ENCODE data around the gene RREB1. TPM values are rescaled to one million over a fixed set of nuclear protein-coding genes. Genes with fewer than 3 reads are reported as not detected.
"Not testable (repeated sequence)": the region's sequence is repeated elsewhere in the genome, so short reads cannot be mapped to it uniquely, and the experiment has no call there.

RREB1 gene
- total RNA-seq, 2 donors from 2014 or later: 20.6 to 27.5 TPM

GRCh38 chr6:7270320-7271204 lies 162.8 kb downstream of the RREB1 start:
- no peak overlapping the region for H3K4me3 Mint-ChIP-seq
- H3K27me3 Mint-ChIP-seq: peaks cover 0 to 4% of the 10 kb centered on the region in 2 donors
- ATAC-seq (no peak), DNase-seq (ENCODE audit: low spot score) (no peak)
- H3K4me1 Mint-ChIP-seq (ENCODE audit: low read depth in 2 of 2): no peaks in the 10 kb centered on the region
- no peaks in the 10 kb centered on the region for H3K9me3 Mint-ChIP-seq
- peak overlapping the region in 1 of 2 donors; percentile 14 for H3K27ac Mint-ChIP-seq
- no peaks in the 10 kb centered on the region for H3K36me3 Mint-ChIP-seq

DNA sequence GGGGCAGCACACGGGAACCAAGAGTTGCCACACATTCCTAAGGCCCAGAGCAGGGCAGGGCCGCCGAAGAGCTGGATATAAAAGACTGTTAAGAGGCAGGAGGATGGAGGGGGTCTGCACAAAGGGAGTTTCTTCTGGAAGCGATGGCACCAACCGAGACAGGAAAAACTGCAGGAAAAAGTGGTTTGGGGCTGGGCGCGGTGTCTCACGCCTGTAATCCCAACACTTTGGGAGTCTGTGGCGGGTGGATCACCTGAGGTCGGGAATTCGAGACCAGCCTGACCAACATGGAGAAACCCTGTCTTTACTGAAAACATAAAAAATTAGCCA lies 163.4 kb downstream of the RREB1 start:
- Mint-ChIP-seq H3K4me1 (ENCODE audit: low read depth in 2 of 2) (peaks cover 5% of the 10 kb centered on the region in 2 donors), H3K9me3 (no peaks in the 10 kb centered on the region), H3K4me3 (no peak overlapping the region), H3K27me3 (peaks cover 0 to 4% of the 10 kb centered on the region in 2 donors), H3K36me3 (no peaks in the 10 kb centered on the region), H3K27ac (peak overlapping the region in 1 of 2 donors; percentile 14)
- no peak for DNase-seq (ENCODE audit: low spot score)
- no peak for ATAC-seq

DNA sequence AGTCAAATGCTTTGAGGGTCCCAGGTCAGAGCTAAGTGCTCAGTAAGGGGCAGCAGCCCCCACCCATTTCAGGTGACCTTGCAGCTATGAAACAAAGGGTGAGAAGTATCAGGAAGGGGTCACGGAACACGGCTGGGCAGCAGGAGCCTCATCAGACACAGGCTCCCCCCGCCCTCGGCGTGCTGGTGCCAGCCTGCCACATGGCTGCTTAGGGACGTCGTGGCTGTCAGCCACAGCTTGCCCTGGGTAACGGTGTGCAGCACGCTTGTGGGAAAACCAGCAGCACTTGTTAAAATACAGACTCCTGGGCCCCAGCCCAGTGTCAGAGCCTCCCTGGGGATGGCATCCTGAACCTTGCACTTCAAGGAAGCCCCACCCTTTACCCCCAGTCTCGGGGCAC lies 165.9 kb downstream of the RREB1 start:
- ATAC-seq: no peak

DNA sequence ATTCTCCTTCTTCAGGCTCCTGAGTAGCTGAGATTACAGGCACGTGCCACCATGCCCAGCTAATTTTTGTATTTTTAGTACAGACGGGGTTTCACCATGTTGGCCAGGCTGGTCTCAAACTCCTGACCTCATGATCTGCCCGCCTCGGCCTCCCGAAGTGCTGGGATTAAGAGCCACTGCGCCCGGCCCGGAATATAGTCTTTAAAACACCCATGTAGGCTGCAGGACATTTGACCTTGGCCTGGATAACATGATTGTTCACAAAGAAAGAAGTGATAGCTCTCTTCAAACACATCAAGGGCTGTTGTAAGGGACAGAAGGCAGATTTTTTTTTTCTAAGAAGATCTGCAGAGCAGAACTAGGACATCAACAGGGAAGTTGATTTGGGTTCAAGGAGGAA lies 166.8 kb downstream of the RREB1 start:
- not testable (repeated sequence) for DNase-seq (ENCODE audit: low spot score); H3K4me3 Mint-ChIP-seq; ATAC-seq; H3K36me3 Mint-ChIP-seq; H3K9me3 Mint-ChIP-seq; H3K27ac Mint-ChIP-seq; H3K27me3 Mint-ChIP-seq
- H3K4me1 Mint-ChIP-seq (ENCODE audit: low read depth in 2 of 2): peaks cover 5 to 12% of the 10 kb centered on the region in 2 donors

More for the DNA sequence above, 165.9 kb downstream of the RREB1 start:
- H3K9me3 Mint-ChIP-seq: no peaks in the 10 kb centered on the region
- peaks cover 0 to 4% of the 10 kb centered on the region in 2 donors for H3K27me3 Mint-ChIP-seq
- H3K4me3 Mint-ChIP-seq: no peak overlapping the region
- H3K36me3 Mint-ChIP-seq: no peaks in the 10 kb centered on the region
- no peak for DNase-seq (ENCODE audit: low spot score)
- peaks cover 5 to 10% of the 10 kb centered on the region in 2 donors for H3K4me1 Mint-ChIP-seq (ENCODE audit: low read depth in 2 of 2)
- no peak overlapping the region for H3K27ac Mint-ChIP-seq

DNA sequence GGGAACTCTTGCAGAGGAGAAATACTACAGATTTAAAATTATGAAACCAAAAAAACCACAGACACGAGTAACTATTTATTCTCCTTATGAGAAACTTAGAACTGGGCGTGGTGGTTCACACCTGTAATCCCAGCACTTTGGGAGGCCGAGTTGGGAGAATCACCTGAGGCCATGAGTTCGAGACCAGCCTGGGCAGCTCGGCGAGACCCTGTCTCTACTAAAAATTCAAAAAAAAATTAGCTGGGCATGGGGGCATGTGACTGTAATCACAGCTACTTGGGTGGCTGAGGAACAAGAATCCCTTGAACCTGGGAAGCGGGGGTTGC lies 168.4 kb downstream of the RREB1 start:
- H3K4me1 Mint-ChIP-seq (ENCODE audit: low read depth in 2 of 2): peaks cover 8 to 12% of the 10 kb centered on the region in 2 donors
- ATAC-seq: no peak
- H3K27me3 Mint-ChIP-seq: peaks cover 0 to 2% of the 10 kb centered on the region in 2 donors
- H3K27ac Mint-ChIP-seq: no peak overlapping the region
- H3K9me3 Mint-ChIP-seq: no peaks in the 10 kb centered on the region
- no peak overlapping the region for H3K4me3 Mint-ChIP-seq
- no peaks in the 10 kb centered on the region for H3K36me3 Mint-ChIP-seq
- DNase-seq (ENCODE audit: low spot score): no peak

- peak overlapping the region; percentile 72 for H3K4me3 Mint-ChIP-seq
Measured at GRCh38 chr6:7282097-7282906, 174.5 kb downstream of the RREB1 start.

DNA sequence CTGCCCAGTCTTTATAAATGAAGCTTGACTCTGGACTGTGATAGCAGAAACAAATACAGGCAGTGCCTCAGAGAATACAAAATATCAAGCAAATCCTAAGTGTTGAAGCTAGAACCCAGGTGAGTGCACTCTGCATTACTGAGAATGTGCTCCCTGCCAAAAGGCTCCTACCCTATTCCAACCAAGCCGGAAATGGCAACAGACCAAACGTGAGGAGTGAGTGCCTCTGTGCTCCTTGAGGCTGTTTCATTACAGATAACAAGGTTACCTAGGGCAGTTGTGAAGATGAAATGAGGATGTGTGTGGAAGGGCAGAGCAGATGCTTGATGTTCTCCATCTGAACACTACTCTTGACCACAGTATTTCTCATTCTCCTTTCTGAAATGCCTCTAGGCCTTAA lies 175.9 kb downstream of the RREB1 start:
- H3K4me3 Mint-ChIP-seq: no peak overlapping the region
- H3K36me3 Mint-ChIP-seq: peaks cover 19% of the 10 kb centered on the region
- no peak overlapping the region for H3K27ac Mint-ChIP-seq
- DNase-seq (ENCODE audit: low spot score) (no peak), ATAC-seq (no peak)
- peaks cover 17 to 22% of the 10 kb centered on the region in 2 donors for H3K4me1 Mint-ChIP-seq (ENCODE audit: low read depth in 2 of 2)
- no peaks in the 10 kb centered on the region for H3K9me3 Mint-ChIP-seq
- H3K27me3 Mint-ChIP-seq: no peaks in the 10 kb centered on the region

More at GRCh38 chr6:7282097-7282906, 174.5 kb downstream of the RREB1 start:
- H3K36me3 Mint-ChIP-seq: peaks cover 7% of the 10 kb centered on the region
- DNase-seq (ENCODE audit: low spot score) (no peak), ATAC-seq (peak; percentile 79 to 86)
- H3K4me1 Mint-ChIP-seq (ENCODE audit: low read depth in 2 of 2): peaks cover 20 to 21% of the 10 kb centered on the region in 2 donors
- no peaks in the 10 kb centered on the region for H3K27me3 Mint-ChIP-seq
- peak overlapping the region; percentile 57 to 64 for H3K27ac Mint-ChIP-seq
- H3K9me3 Mint-ChIP-seq: no peaks in the 10 kb centered on the region

DNA sequence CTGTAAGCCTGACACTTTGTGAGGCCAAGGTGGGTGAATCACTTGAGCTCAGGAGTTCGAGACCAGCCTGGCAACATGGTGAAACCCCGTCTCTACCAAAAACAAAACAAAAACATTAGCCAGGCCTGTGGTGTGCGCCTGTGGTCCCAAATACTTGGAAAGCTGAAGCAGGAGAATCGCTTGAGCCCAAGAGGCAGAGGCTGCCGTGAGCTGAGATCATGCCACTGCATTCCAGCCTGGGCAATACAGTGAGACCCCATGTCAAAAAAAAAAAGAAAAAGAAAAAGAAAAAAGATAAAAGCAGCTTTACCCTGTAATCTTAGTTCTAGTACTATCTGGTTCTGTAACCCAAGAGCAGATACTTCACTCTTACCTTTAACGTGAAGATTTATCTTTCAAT lies 177.7 kb downstream of the RREB1 start:
- H3K4me3 Mint-ChIP-seq: no peak overlapping the region

DNA sequence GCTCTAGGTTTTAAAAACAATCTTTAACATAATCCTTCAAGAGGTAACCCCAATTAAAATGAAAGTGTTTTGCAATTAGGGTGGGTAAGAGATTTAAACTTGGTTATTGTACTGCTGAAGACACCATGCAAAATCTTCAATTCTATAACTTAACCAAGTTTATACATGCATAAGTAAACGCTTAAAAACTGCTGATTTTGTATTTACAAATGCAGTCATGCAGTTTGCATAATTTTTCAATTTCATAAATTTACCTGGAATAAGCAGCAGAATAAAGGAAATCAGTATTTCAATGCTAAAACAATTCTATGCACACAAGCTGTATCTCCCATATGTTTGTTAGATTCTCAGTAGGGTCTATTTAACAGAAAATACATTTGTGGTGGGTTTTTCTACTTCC lies 182.3 kb downstream of the RREB1 start:
- peak overlapping the region in 1 of 2 donors; percentile 21 for H3K27ac Mint-ChIP-seq
- no peak for DNase-seq (ENCODE audit: low spot score)
- H3K4me3 Mint-ChIP-seq: no peak overlapping the region
- peaks cover 0 to 2% of the 10 kb centered on the region in 2 donors for H3K4me1 Mint-ChIP-seq (ENCODE audit: low read depth in 2 of 2)
- no peaks in the 10 kb centered on the region for H3K27me3 Mint-ChIP-seq
- H3K36me3 Mint-ChIP-seq: peaks cover 35% of the 10 kb centered on the region
- ATAC-seq: no peak
- H3K9me3 Mint-ChIP-seq: no peaks in the 10 kb centered on the region

More for the DNA sequence above, 177.7 kb downstream of the RREB1 start:
- DNase-seq (ENCODE audit: low spot score): no peak
- peaks cover 25% of the 10 kb centered on the region for H3K36me3 Mint-ChIP-seq
- no peaks in the 10 kb centered on the region for H3K9me3 Mint-ChIP-seq
- no peak for ATAC-seq
- H3K4me1 Mint-ChIP-seq (ENCODE audit: low read depth in 2 of 2): peaks cover 14 to 22% of the 10 kb centered on the region in 2 donors
- no peaks in the 10 kb centered on the region for H3K27me3 Mint-ChIP-seq
- no peak overlapping the region for H3K27ac Mint-ChIP-seq

DNA sequence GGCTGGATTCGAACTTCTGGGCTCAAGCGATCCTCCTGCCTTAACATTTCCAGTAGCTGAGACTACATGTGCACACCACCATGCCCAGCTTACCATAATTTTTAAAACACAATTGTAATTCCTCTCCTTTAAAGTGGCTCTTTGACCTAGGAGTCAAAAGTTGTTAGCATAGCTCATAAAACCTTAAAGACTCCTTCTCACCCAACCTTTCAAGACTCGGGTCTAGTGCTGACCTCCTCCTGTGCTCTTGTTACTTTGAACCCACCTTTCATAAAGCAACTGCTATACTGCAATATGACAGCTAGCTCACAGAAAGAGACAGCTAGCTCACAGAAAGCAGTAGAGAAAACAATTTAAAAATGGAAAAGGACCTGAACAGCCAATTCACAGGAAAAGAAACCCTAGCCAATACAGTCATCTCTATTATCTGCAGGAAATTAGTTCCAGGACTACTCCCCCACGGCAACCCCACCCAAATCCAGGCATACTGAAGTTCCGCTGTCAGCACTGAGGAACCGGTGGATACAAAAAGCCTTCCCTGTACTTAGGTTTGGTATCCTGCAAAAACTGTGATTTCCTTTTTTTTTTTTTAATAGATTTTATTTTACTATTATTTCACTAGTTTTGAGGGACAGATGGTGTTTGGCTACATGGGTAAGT lies 185.0 kb downstream of the RREB1 start:
- peaks cover 0 to 3% of the 10 kb centered on the region in 2 donors for H3K4me1 Mint-ChIP-seq (ENCODE audit: low read depth in 2 of 2)
- no peaks in the 10 kb centered on the region for H3K9me3 Mint-ChIP-seq
- no peak overlapping the region for H3K4me3 Mint-ChIP-seq
- H3K27ac Mint-ChIP-seq: peak overlapping the region in 1 of 2 donors; percentile 1
- H3K27me3 Mint-ChIP-seq: no peaks in the 10 kb centered on the region
- no peak for ATAC-seq
- DNase-seq (ENCODE audit: low spot score): no peak
- peaks cover 25% of the 10 kb centered on the region for H3K36me3 Mint-ChIP-seq

GRCh38 chr6:7295916-7296315 lies 188.2 kb downstream of the RREB1 start:
- H3K27me3 Mint-ChIP-seq: no peaks in the 10 kb centered on the region
- H3K36me3 Mint-ChIP-seq: peaks cover 25% of the 10 kb centered on the region
- no peaks in the 10 kb centered on the region for H3K9me3 Mint-ChIP-seq
- ATAC-seq: no peak
- DNase-seq (ENCODE audit: low spot score): no peak
- H3K4me1 Mint-ChIP-seq (ENCODE audit: low read depth in 2 of 2): peaks cover 4 to 8% of the 10 kb centered on the region in 2 donors
- no peak overlapping the region for H3K4me3 Mint-ChIP-seq
- no peak overlapping the region for H3K27ac Mint-ChIP-seq

DNA sequence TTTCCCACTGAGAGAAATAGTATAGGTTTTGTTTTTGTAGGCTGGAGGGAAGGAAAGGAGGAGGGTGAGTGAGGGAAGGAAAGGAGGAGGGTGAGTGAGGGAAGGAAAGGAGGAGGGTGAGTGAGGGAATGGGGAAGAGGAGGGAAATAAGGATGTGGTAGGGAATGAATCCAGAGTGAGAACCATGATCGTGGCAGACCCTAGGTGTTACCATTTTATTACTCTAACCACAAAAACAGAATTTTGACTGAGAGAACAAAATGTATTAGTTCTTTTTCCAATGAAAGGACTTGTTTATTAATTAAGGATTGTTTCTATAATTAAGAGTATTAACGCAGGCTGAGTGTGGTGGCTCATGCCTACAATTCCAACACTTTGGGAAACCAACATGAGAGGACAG lies 188.8 kb downstream of the RREB1 start:
- Mint-ChIP-seq H3K36me3 (peaks cover 31% of the 10 kb centered on the region), H3K4me1 (ENCODE audit: low read depth in 2 of 2) (peaks cover 10 to 13% of the 10 kb centered on the region in 2 donors), H3K27me3 (no peaks in the 10 kb centered on the region), H3K4me3 (no peak overlapping the region), H3K9me3 (no peaks in the 10 kb centered on the region), H3K27ac (no peak overlapping the region)
- ATAC-seq (no peak), DNase-seq (ENCODE audit: low spot score) (no peak)

- H3K27me3 Mint-ChIP-seq: no peaks in the 10 kb centered on the region
- peaks cover 26% of the 10 kb centered on the region for H3K36me3 Mint-ChIP-seq
Measured at GRCh38 chr6:7298113-7298512, 190.4 kb downstream of the RREB1 start.

More at GRCh38 chr6:7298113-7298512, 190.4 kb downstream of the RREB1 start:
- DNase-seq (ENCODE audit: low spot score) (no peak), ATAC-seq (no peak)
- H3K4me1 Mint-ChIP-seq (ENCODE audit: low read depth in 2 of 2): peaks cover 12 to 13% of the 10 kb centered on the region in 2 donors
- no peaks in the 10 kb centered on the region for H3K9me3 Mint-ChIP-seq
- no peak overlapping the region for H3K27ac Mint-ChIP-seq
- no peak overlapping the region for H3K4me3 Mint-ChIP-seq

Data from natural killer cell treated with Interleukin-12 subunit alpha and Interleukin-12 subunit beta and Interleukin-15 and Interleukin-18, amount 100 ng/mL, for 72 hours (primary cell).